ENCODE data around the gene SEC23A. TPM values are rescaled to one million over a fixed set of nuclear protein-coding genes. Genes with fewer than 3 reads are reported as not detected.
"Not testable (repeated sequence)": the region's sequence is repeated elsewhere in the genome, so short reads cannot be mapped to it uniquely, and the experiment has no call there.

SEC23A gene
- total and polyA plus RNA-seq, 2 donors (not counting 3 experiments of a cell fraction or from before 2014, with no cell fraction given), result 78.3 to 155 TPM

- ChIA-PET CTCF (no interaction called here), POLR2A (no interaction called here)
- Histone ChIP-seq H3K27me3 (ENCODE audit: control insufficient read depth in 2 of 2, insufficient read depth in 2 of 2, low read length in 2 of 2) (no peaks in the 10 kb centered on the region), H3K9me3 (replicated peaks; ENCODE audit: control insufficient read depth, insufficient read depth, low read length) (no peaks in the 10 kb centered on the region), H3K9me1 (replicated peaks; ENCODE audit: control insufficient read depth, extremely low read depth, insufficient read depth, low read length) (no peaks in the 10 kb centered on the region), H3K4me3 (replicated peaks in 1 of 3; ENCODE audit: insufficient read depth in 1 of 3, low read depth in 1 of 3, low read length in 3 of 3) (no peak overlapping the region), H3K4me1 (ENCODE audit: control insufficient read depth, extremely low read depth, insufficient read depth, low read length) (peaks cover 3% of the 10 kb centered on the region), H2AFZ (ENCODE audit: low read depth, low read length) (no peak overlapping the region), H3K27ac (ENCODE audit: insufficient read depth, low read depth, low read length) (no peak overlapping the region), H3K4me2 (ENCODE audit: insufficient read depth, low read length) (no peak overlapping the region), H4K20me1 (replicated peaks; ENCODE audit: control insufficient read depth, extremely low read depth, insufficient read depth, low read length) (no peaks in the 10 kb centered on the region), H3K9ac (replicated peaks; ENCODE audit: extremely low read depth, insufficient read depth, low read length) (no peak overlapping the region), H3K79me2 (ENCODE audit: control insufficient read depth, insufficient read depth, low read length) (no peaks in the 10 kb centered on the region), H3K36me3 (ENCODE audit: control insufficient read depth in 2 of 2, extremely low read depth in 1 of 2, insufficient read depth in 2 of 2, low read length in 2 of 2) (peaks cover 23 to 25% of the 10 kb centered on the region in 2 experiments)
- no TSS peak for BruUV-seq (replicated peaks)
- dilution Hi-C loops (cut with MboI; ENCODE audit: extremely low pct_ligation_motif_present, low sequenced_read_pairs) (no loop called here), intact Hi-C loops (cut with micrococcal nuclease) (no loop called here)
- FAIRE-seq (peak; percentile 90), DNase-seq (ENCODE audit: low read depth, low spot score) (peak; percentile 59)
- TF ChIP-seq POLR2AphosphoS5 (IDR thresholded peaks at IDR 0.05; ENCODE audit: insufficient read depth, low read depth, low read length), result no peak
- peak; percentile 18 for TF ChIP-seq FOS (IDR thresholded peaks at IDR 0.05; ENCODE audit: borderline replicate concordance, insufficient read depth, low read length)
- TF ChIP-seq, protein P1, sequence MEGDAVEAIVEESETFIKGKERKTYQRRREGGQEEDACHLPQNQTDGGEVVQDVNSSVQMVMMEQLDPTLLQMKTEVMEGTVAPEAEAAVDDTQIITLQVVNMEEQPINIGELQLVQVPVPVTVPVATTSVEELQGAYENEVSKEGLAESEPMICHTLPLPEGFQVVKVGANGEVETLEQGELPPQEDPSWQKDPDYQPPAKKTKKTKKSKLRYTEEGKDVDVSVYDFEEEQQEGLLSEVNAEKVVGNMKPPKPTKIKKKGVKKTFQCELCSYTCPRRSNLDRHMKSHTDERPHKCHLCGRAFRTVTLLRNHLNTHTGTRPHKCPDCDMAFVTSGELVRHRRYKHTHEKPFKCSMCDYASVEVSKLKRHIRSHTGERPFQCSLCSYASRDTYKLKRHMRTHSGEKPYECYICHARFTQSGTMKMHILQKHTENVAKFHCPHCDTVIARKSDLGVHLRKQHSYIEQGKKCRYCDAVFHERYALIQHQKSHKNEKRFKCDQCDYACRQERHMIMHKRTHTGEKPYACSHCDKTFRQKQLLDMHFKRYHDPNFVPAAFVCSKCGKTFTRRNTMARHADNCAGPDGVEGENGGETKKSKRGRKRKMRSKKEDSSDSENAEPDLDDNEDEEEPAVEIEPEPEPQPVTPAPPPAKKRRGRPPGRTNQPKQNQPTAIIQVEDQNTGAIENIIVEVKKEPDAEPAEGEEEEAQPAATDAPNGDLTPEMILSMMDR (IDR thresholded peaks at IDR 0.05; ENCODE audit: extremely low read depth in 1 of 2, insufficient read depth in 1 of 2, low read depth in 1 of 2, low read length in 2 of 2), result no peak
- no peak for TF ChIP-seq JUN (IDR thresholded peaks at IDR 0.05; ENCODE audit: borderline replicate concordance, insufficient read depth, insufficient read length, low read depth)
- TF ChIP-seq GATA2 (IDR thresholded peaks at IDR 0.05; ENCODE audit: insufficient read depth, insufficient read length, low read depth, low read length), result peak; percentile 27
- TF ChIP-seq MYC (IDR thresholded peaks at IDR 0.05; ENCODE audit: low read depth, low read length), result no peak
These were observed 52.6 kb downstream of the SEC23A start for GRCh38 chr14:39050389-39050788.

GRCh38 chr14:39045889-39046288 is 57.1 kb downstream of the SEC23A start:
- FAIRE-seq; H3K4me2 ChIP-seq (ENCODE audit: insufficient read depth, low read length); H3K4me3 ChIP-seq (replicated peaks in 1 of 3; ENCODE audit: insufficient read depth in 1 of 3, low read depth in 1 of 3, low read length in 3 of 3); H3K4me1 ChIP-seq (ENCODE audit: control insufficient read depth, extremely low read depth, insufficient read depth, low read length); POLR2A ChIA-PET; CTCF ChIA-PET; H3K9me3 ChIP-seq (replicated peaks; ENCODE audit: control insufficient read depth, insufficient read depth, low read length); H3K27ac ChIP-seq (ENCODE audit: insufficient read depth, low read depth, low read length); H3K9ac ChIP-seq (replicated peaks; ENCODE audit: extremely low read depth, insufficient read depth, low read length); H3K79me2 ChIP-seq (ENCODE audit: control insufficient read depth, insufficient read depth, low read length); H4K20me1 ChIP-seq (replicated peaks; ENCODE audit: control insufficient read depth, extremely low read depth, insufficient read depth, low read length); H3K9me1 ChIP-seq (replicated peaks; ENCODE audit: control insufficient read depth, extremely low read depth, insufficient read depth, low read length); intact Hi-C loops (cut with micrococcal nuclease); DNase-seq (ENCODE audit: low read depth, low spot score); H3K27me3 ChIP-seq (ENCODE audit: control insufficient read depth in 2 of 2, insufficient read depth in 2 of 2, low read length in 2 of 2); BruUV-seq (replicated peaks); H2AFZ ChIP-seq (ENCODE audit: low read depth, low read length); dilution Hi-C loops (cut with MboI; ENCODE audit: extremely low pct_ligation_motif_present, low sequenced_read_pairs): not testable (repeated sequence)
- H3K36me3 ChIP-seq (ENCODE audit: control insufficient read depth in 2 of 2, extremely low read depth in 1 of 2, insufficient read depth in 2 of 2, low read length in 2 of 2), result peaks cover 19 to 29% of the 10 kb centered on the region in 2 experiments
